Vagina (tissue), 2 donors: Measurements from ENCODE around the gene RHBDD1.

Experiments
- POLR2A ChIP-seq, 2 donors: fragments of 450-650 bp; IDR thresholded peaks; one replicate each; pipeline ENCODE4 v1.6.1; 2017; ENCODE audit warnings: antibody characterized with exemption in 2 of 2, mild to moderate bottlenecking in 2 of 2, moderate library complexity in 2 of 2
- POLR2AphosphoS5 ChIP-seq, 2 donors: sonication (generic); formaldehyde crosslinking; IDR thresholded peaks; one replicate each; pipeline ENCODE4 v1.9.0; 2017; ENCODE audit warnings: antibody characterized with exemption in 2 of 2, mild to moderate bottlenecking in 2 of 2, low read depth in 1 of 2; ENCODE audit not compliant: insufficient read depth in 1 of 2
- TF ChIP-seq, protein P1 (sequence below), 3 experiments: fragments of 450-650 bp in 2 of 3; fragments of 200-600 bp in 1 of 3; sonication (generic) in 1 of 3; IDR thresholded peaks; one replicate each; pipeline ENCODE4 v1.5.1; 2017 to 2019; ENCODE audit warnings: antibody characterized with exemption in 3 of 3, mild to moderate bottlenecking in 2 of 3, moderate library complexity in 2 of 3

DNA sequence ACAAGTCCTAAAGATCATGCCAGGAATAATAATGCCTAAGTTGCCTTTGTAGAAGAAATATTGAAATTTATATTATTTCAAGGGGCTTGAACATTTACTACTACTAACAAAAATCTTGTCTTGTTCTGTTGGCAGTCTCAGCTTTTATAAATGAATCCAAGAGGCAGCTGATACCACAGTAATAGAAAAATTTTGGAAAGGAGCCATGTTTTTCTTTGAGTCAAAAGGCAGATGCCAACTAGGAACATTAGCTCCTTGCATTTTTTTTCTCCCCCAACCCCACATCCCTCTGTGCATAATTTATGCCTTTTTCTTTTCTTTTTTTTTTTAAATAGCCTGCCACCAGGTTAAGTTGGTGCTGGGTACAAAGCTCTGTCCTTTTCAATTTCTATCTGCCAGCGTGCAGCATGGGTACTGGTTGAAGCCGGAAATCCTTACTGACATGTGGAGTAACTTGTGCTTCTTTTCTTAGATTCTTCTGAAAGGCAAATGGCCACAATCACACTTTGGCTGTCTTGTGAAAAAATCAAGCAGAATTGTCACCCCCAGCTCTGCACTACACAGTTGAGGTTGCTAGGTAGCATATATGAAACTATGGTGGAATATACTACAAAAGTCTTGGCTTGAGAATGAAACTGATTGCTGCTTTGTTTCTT, 98.8 kb downstream of the RHBDD1 start:
- TF ChIP-seq, protein P1, sequence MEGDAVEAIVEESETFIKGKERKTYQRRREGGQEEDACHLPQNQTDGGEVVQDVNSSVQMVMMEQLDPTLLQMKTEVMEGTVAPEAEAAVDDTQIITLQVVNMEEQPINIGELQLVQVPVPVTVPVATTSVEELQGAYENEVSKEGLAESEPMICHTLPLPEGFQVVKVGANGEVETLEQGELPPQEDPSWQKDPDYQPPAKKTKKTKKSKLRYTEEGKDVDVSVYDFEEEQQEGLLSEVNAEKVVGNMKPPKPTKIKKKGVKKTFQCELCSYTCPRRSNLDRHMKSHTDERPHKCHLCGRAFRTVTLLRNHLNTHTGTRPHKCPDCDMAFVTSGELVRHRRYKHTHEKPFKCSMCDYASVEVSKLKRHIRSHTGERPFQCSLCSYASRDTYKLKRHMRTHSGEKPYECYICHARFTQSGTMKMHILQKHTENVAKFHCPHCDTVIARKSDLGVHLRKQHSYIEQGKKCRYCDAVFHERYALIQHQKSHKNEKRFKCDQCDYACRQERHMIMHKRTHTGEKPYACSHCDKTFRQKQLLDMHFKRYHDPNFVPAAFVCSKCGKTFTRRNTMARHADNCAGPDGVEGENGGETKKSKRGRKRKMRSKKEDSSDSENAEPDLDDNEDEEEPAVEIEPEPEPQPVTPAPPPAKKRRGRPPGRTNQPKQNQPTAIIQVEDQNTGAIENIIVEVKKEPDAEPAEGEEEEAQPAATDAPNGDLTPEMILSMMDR (IDR thresholded peaks at IDR 0.05): no peak
- TF ChIP-seq POLR2A (IDR thresholded peaks at IDR 0.05) (no peak), POLR2AphosphoS5 (IDR thresholded peaks at IDR 0.05; ENCODE audit: insufficient read depth in 1 of 2, low read depth in 1 of 2) (no peak)
